HG03469 (cell line): ENCODE data around the gene IGSF9B.
A peak's percentile ranks its signal among the peaks of the same experiment; 100 is the strongest.

Experiments
- ATAC-seq: cut with Tn5 transposase; IDR thresholded peaks from one replicate; pipeline ENCODE4 v1.9.1; 2021; ENCODE audit warnings: mild to moderate bottlenecking, moderate library complexity, moderate number of reproducible peaks; ENCODE audit not compliant: unreplicated experiment

Gene IGSF9B

GRCh38 chr11:133938166-133938565 lies 18.6 kb downstream of the IGSF9B start:
- ATAC-seq, result no peak

GRCh38 chr11:133937468-133937867 lies 19.3 kb downstream of the IGSF9B start:
- no peak for ATAC-seq

GRCh38 chr11:133937015-133937414 lies 19.8 kb downstream of the IGSF9B start:
- ATAC-seq, result no peak

GRCh38 chr11:133936592-133936991 lies 20.2 kb downstream of the IGSF9B start:
- ATAC-seq, result no peak

- ATAC-seq, result no peak
Observed at GRCh38 chr11:133936136-133936535, 20.6 kb downstream of the IGSF9B start.

- no peak for ATAC-seq
Observed at GRCh38 chr11:133935551-133935910, 21.2 kb downstream of the IGSF9B start.

- ATAC-seq, result no peak
Observed at GRCh38 chr11:133934599-133935550, 21.9 kb downstream of the IGSF9B start.

- no peak for ATAC-seq
Observed at GRCh38 chr11:133934096-133934495, 22.7 kb downstream of the IGSF9B start.

- no peak for ATAC-seq
Observed at GRCh38 chr11:133931449-133932060, 25.2 kb downstream of the IGSF9B start.

GRCh38 chr11:133930767-133931448 lies 25.9 kb downstream of the IGSF9B start:
- ATAC-seq, result no peak

GRCh38 chr11:133930053-133930766 lies 26.6 kb downstream of the IGSF9B start:
- ATAC-seq, result no peak

GRCh38 chr11:133929401-133930052 lies 27.2 kb downstream of the IGSF9B start:
- ATAC-seq, result no peak

GRCh38 chr11:133928628-133929059 lies 28.1 kb downstream of the IGSF9B start:
- no peak for ATAC-seq

- ATAC-seq, result peak; percentile 78
Observed at GRCh38 chr11:133927690-133928627, 28.8 kb downstream of the IGSF9B start.

- no peak for ATAC-seq
Observed at GRCh38 chr11:133926466-133927246, 30.1 kb downstream of the IGSF9B start.

GRCh38 chr11:133925756-133926155 lies 31.0 kb downstream of the IGSF9B start:
- ATAC-seq, result no peak

GRCh38 chr11:133924661-133925060 lies 32.1 kb downstream of the IGSF9B start:
- ATAC-seq, result no peak

- ATAC-seq, result no peak
Observed at GRCh38 chr11:133922078-133922870, 34.5 kb downstream of the IGSF9B start.
